ENCODE measurements around the gene MANSC4. TPM values are rescaled to one million over a fixed set of nuclear protein-coding genes. Genes with fewer than 3 reads are reported as not detected.
A peak's percentile ranks its signal among the peaks of the same experiment; 100 is the strongest.

Gene MANSC4
- total and polyA plus RNA-seq, 9 of the 15 experiments (the other 6 are each of a cell fraction or from before 2014, with no cell fraction given), result not detected

- no peak for TF ChIP-seq MBD1 (CRISPR knock-in tag; IDR thresholded peaks at IDR 0.05)
- TF ChIP-seq, protein P1, sequence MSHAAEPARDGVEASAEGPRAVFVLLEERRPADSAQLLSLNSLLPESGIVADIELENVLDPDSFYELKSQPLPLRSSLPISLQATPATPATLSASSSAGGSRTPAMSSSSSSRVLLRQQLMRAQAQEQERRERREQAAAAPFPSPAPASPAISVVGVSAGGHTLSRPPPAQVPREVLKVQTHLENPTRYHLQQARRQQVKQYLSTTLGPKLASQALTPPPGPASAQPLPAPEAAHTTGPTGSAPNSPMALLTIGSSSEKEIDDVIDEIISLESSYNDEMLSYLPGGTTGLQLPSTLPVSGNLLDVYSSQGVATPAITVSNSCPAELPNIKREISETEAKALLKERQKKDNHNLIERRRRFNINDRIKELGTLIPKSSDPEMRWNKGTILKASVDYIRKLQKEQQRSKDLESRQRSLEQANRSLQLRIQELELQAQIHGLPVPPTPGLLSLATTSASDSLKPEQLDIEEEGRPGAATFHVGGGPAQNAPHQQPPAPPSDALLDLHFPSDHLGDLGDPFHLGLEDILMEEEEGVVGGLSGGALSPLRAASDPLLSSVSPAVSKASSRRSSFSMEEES (CRISPR knock-in tag; IDR thresholded peaks at IDR 0.05), result no peak
- no peak for TF ChIP-seq SMARCB1 (IDR thresholded peaks at IDR 0.05; ENCODE audit: insufficient read length, low read depth)
- TF ChIP-seq GABPB1 (CRISPR knock-in tag; IDR thresholded peaks at IDR 0.05), result peak; percentile 77
- no peak for TF ChIP-seq ZNF655 (CRISPR knock-in tag; IDR thresholded peaks at IDR 0.05)
- TF ChIP-seq BRD4 (IDR thresholded peaks at IDR 0.05), result no peak
- no peak for TF ChIP-seq COPS2 (conservative IDR thresholded peaks at IDR 0.05)
- peak; percentile 65; the same call in 1 of the 2 replicates for TF ChIP-seq RB1 (IDR thresholded peaks at IDR 0.05; ENCODE audit: low read depth)
- TF ChIP-seq MTA3 (IDR thresholded peaks at IDR 0.05; ENCODE audit: borderline replicate concordance), result no peak
- peak; percentile 83; the same call in 1 of the 2 replicates for TF ChIP-seq NR1H2 (CRISPR knock-in tag; IDR thresholded peaks at IDR 0.05)
- no peak for TF ChIP-seq TEAD4 (IDR thresholded peaks at IDR 0.05; ENCODE audit: low read length)
- no peak for TF ChIP-seq TEAD4 (CRISPR knock-in tag; IDR thresholded peaks at IDR 0.05; ENCODE audit: borderline replicate concordance)
- no peak for TF ChIP-seq ZNF77 (CRISPR knock-in tag; IDR thresholded peaks at IDR 0.05)
- peak; percentile 39 for TF ChIP-seq TBP (optimal IDR thresholded peaks at IDR 0.05; ENCODE audit: low read depth, low read length)
- TF ChIP-seq, protein P2, sequence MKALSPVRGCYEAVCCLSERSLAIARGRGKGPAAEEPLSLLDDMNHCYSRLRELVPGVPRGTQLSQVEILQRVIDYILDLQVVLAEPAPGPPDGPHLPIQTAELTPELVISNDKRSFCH (CRISPR knock-in tag; IDR thresholded peaks at IDR 0.05), result no peak
- TF ChIP-seq, protein P2 (tag; IDR thresholded peaks at IDR 0.05), result 0 out of 2 replicates have a peak, but pooled peaks have one; percentile 59
- no peak for TF ChIP-seq MTA2 (IDR thresholded peaks at IDR 0.05; ENCODE audit: low read depth)
- TF ChIP-seq, protein P3, sequence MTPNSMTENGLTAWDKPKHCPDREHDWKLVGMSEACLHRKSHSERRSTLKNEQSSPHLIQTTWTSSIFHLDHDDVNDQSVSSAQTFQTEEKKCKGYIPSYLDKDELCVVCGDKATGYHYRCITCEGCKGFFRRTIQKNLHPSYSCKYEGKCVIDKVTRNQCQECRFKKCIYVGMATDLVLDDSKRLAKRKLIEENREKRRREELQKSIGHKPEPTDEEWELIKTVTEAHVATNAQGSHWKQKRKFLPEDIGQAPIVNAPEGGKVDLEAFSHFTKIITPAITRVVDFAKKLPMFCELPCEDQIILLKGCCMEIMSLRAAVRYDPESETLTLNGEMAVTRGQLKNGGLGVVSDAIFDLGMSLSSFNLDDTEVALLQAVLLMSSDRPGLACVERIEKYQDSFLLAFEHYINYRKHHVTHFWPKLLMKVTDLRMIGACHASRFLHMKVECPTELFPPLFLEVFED (CRISPR knock-in tag; conservative IDR thresholded peaks at IDR 0.05), result no peak
- no peak for TF ChIP-seq ZNF707 (CRISPR knock-in tag; conservative IDR thresholded peaks at IDR 0.05)
Observed at GRCh38 chr12:27779920-27780611, at the start of gene MANSC4, which contains the start of gene KLHL42 (continued).

Measured in K562 (cell line).